GM10248 (cell line): ENCODE data around the gene MADD.
A peak's percentile ranks its signal among the peaks of the same experiment; 100 is the strongest.

Experiments
- CTCF ChIA-PET: fragments of 300-600 bp; sonication (Branson Sonifier 250); formaldehyde crosslinking; extraction: SDS; loops from one replicate; lab custom pipeline; 2021; ENCODE audit warnings: antibody characterized with exemption; lab: Yijun Ruan, JAX
- POLR2A ChIA-PET: fragments of 350-650 bp; sonication (Branson Sonifier 250); formaldehyde crosslinking; extraction: SDS; loops from one replicate; lab custom pipeline; 2020; ENCODE audit warnings: antibody characterized with exemption; lab: Yijun Ruan, JAX
- DNase-seq: peaks from one replicate; pipeline ENCODE4 v3.0.0; 2012; ENCODE audit errors: extremely low spot score
- TF ChIP-seq, protein P1 (sequence below): IDR thresholded peaks from 2 replicates; pipeline ENCODE4 v1.5.1; 2012; ENCODE audit warnings: mild to moderate bottlenecking, low read depth; ENCODE audit errors: extremely low read depth, missing control alignments, control extremely low read depth

The MADD gene

DNA sequence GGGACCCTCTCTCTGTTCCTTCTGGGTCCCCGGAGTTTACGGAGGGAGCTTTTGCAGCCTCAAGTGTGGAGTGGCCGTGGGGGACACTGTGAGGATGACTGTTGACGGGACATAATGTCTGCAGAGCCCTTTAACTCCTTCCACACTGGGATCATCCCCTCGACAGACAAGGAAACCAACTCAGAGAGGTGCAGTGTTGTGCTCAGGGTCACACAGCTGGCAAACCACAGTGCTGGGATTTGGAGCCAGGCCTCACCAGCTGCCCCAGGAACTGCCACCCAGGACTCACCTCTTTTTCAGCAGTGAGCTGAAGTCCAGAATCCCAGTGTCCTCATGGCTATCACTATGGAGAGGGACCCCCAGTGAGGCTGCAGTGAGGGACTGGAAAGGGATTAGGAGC, 77.2 kb downstream of the MADD start:
- DNase-seq = no peak
- POLR2A ChIA-PET = interaction anchor here (0.5 kb wide), 1 partner anchor 779 kb away, joined by 5 read pairs; no protein-coding TSS in a partner anchor
- TF ChIP-seq, protein P1, sequence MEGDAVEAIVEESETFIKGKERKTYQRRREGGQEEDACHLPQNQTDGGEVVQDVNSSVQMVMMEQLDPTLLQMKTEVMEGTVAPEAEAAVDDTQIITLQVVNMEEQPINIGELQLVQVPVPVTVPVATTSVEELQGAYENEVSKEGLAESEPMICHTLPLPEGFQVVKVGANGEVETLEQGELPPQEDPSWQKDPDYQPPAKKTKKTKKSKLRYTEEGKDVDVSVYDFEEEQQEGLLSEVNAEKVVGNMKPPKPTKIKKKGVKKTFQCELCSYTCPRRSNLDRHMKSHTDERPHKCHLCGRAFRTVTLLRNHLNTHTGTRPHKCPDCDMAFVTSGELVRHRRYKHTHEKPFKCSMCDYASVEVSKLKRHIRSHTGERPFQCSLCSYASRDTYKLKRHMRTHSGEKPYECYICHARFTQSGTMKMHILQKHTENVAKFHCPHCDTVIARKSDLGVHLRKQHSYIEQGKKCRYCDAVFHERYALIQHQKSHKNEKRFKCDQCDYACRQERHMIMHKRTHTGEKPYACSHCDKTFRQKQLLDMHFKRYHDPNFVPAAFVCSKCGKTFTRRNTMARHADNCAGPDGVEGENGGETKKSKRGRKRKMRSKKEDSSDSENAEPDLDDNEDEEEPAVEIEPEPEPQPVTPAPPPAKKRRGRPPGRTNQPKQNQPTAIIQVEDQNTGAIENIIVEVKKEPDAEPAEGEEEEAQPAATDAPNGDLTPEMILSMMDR = no peak
- CTCF ChIA-PET = interaction anchor here (1.0 to 1.2 kb wide), 2 partner anchors 23 to 27 kb away, joined by 3 to 4 read pairs; no protein-coding TSS in a partner anchor

- POLR2A ChIA-PET = no interaction called here
- CTCF ChIA-PET = no interaction called here
Measured at GRCh38 chr11:47348131-47348802, 78.3 kb downstream of the MADD start.

DNA sequence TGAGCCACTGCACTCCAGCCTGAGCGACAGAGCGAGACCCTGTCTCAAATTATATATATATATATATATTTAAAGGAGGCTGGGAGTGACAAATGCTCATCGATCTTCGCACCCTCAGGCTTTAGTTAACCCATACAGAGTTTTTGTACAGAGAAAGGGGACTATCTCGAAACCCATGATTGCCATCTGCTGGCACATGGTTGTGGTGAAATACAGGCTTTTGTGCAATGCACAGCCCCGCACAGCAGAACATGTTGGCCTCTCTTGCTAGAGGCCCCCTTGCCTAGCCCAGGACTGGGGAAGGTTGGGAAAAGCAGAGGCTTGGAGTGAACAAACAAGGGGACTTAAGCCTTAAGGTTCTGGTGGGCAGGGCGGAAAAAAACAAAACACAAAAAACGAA, 78.9 kb downstream of the MADD start:
- TF ChIP-seq, protein P1 = peak; percentile 8
- ChIA-PET POLR2A (no interaction called here), CTCF (no interaction called here)
- no peak for DNase-seq

More at GRCh38 chr11:47348131-47348802, 78.3 kb downstream of the MADD start:
- TF ChIP-seq, protein P1 = no peak
- DNase-seq = no peak

DNA sequence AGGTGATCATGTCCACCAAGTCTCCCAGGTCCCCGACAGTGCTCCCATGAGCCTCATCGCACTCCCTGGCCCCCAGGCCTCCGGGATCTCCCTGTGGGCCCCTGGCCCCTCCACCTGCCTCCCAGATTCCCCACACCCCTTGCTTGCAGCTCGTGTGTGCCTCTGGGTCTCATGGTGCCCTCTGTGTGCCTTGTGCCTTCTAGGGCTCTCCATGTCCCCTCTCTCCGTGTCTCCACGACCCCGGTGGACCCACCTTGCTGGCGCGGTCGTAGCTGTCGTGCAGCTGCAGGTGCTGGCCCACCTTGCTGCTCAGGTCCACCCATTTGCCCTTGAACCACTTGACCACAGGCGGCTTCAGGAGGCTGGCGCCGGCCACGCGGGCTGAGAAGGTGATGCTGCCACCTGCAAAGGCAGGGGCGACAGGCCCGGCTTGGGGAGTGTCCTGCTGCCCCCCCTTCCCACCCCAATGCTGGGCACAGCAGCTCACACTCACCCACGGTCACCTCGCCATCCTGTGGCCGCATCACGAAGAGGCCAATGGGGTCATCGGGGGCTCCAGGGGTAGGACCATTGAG, 79.7 kb downstream of the MADD start:
- POLR2A ChIA-PET = no interaction called here
- TF ChIP-seq, protein P1 = no peak
- CTCF ChIA-PET = interaction anchor here (0.9 to 1.1 kb wide), 3 partner anchors 10 to 23 kb away, joined by 3 read pairs; no protein-coding TSS in a partner anchor
- DNase-seq = no peak

DNA sequence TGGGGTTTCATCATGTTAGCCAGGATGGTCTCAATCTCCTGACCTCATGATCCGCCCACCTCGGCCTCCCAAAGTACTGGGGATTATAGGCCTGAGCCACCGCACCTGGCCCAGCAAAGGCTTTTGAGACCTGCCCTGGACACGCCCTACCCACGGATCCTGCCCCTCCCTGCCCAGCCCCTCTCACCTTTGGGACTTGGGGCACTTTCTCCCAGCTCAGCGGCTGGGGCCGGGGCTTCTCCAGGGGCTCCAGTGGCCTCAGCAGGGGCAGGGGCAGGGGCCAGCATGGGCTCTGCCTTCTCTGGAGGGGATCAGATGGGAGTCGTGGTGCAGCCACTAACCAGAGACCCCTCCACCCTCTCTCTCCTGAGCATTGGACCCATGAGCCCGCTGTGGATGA, 80.4 kb downstream of the MADD start:
- POLR2A ChIA-PET = no interaction called here
- no peak for DNase-seq
- TF ChIP-seq, protein P1 = no peak
- CTCF ChIA-PET = interaction anchor here (0.9 to 1.1 kb wide), 4 partner anchors 9 to 57 kb away, joined by 3 read pairs; no protein-coding TSS in a partner anchor

GRCh38 chr11:47351156-47352126, 81.5 kb downstream of the MADD start:
- ChIA-PET POLR2A (no interaction called here), CTCF (interaction anchor here (1.1 to 1.2 kb wide), 3 partner anchors 22 to 58 kb away, joined by 3 read pairs; no protein-coding TSS in a partner anchor)

More at GRCh38 chr11:47351156-47352126, 81.5 kb downstream of the MADD start:
- no peak for DNase-seq
- TF ChIP-seq, protein P1 = no peak
